ENCODE data around the gene ZFP36L1.

ZFP36L1 gene

DNA sequence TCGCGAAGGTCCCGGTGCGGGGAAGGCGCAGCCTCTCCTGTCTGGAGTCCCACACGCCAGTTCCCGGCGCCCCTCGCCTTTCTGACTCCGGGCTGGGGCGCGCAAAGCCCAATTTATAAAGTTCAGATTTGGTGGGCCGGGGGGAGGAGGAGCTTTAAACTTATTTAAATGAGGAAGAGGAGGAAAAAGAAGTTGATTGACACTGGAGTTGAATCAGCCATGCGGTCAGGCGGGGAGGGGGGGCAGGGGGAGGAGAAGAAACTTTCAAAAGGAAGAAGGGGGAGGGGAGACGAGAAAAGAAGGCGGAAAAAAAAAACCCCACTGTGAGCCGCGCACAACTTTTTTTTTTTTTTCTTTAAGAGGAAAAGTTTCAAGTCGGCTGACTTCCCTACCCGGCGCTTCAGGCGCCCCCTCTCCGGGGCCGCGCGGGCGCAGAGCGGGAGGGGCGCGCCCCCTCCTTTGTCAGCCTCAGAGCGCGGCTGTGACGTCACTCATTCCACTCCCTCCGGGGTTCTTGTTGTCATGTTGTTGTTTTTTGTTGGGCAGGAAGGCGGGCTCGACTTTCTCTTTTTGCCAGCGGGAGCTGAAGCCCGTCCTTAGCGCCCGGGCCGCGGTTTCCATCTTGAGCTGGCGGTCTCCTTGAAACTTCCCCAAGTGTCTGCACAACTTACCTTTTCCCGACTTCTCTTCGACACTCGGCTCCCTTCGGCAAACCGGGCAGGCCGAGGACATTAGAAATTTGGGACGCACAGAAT is at the start of gene ZFP36L1:
Gene ZFP36L1 (minus strand): TSS at position 89 of the 755 bp plus-strand sequence. CDS start 129 bp downstream, outside the sequence.
- DNase-seq (ENCODE audit: low read depth, low spot score) = peak; percentile 95

DNA sequence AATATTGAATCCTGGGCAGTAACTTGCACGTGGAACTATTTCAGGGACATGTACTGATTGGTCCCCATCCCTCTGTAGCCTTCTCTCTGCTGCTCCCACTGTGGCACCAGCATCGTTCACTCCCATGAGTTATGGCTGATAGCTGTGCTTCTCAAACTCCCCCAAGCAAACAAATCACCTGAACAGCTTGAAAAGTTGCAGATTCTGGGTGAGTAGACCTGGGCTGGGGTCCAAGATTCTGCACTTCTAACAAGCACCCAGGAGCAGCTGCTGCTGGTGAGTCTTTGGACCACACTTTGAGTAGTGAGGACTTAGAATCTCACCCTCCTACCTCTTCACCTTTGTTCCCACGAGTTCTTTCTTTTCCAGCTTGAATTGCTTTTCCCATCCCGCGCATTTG is 49.4 kb upstream of the ZFP36L1 start:
- DNase-seq (ENCODE audit: low read depth, low spot score) = no peak

- DNase-seq (ENCODE audit: low read depth, low spot score) = peak; percentile 51
These were observed 48.3 kb upstream of the ZFP36L1 start for GRCh38 chr14:68841016-68841809.

DNA sequence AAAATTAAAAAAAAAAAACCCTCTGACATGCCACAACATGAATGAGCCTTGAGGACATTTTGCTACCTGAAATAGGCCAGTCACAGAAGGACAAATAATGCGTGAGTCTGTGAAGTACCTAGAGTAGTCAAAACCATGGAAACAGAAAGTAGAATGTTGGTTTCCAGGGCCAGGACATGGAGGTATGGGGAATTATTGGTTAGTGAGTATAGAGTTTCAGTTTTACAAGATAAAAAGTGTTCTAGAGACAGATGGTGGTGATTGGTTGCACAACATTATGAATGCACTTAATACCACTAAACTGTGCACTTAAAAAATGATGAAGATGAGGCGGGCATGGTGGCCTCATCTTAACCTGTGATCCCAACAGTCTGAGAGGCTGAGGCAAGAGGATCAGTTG is 47.6 kb upstream of the ZFP36L1 start:
- DNase-seq (ENCODE audit: low read depth, low spot score) = no peak

- no peak for DNase-seq (ENCODE audit: low read depth, low spot score)
These were observed 43.2 kb upstream of the ZFP36L1 start for GRCh38 chr14:68836082-68836481.

DNA sequence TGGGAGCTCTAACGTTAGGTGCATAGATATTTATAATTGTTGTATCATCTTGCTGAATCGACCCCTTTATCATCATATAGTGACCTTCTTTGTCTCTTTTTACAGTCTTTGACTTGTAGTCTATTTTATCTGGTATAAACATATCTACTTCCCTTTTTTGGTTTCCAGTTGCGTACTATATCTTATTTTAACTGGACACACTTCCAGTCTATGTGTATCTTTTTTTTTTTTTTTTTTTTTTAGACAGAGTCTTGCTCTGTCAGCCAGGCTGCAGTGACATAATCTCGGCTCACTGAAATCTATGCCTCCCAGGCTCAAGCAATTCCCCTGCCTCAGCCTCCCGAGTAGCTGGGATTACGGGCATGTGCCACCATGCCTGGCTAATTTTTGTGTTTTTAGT is 41.9 kb upstream of the ZFP36L1 start:
- no peak for DNase-seq (ENCODE audit: low read depth, low spot score)

GRCh38 chr14:68828698-68829097 is 35.8 kb upstream of the ZFP36L1 start:
- no peak for DNase-seq (ENCODE audit: low read depth, low spot score)

DNA sequence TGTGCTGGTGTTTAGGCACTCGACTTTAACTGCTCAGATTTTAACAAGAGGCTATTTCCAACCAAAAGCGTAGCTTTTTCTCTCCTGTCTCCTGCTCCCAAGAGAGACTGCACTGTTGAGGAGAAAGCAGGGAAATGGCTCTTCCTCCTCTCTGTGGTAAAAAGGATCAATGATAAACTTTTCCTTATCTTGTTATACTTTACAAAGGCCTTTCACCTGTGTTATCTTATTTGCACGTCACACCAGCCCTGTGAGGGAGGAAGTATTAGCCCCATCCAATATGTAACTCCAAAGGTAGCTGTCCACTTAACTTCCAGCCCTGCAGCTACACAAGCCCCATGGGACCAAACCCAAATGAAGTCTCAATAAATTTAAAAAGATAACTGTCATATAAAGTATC is 32.9 kb upstream of the ZFP36L1 start:
- DNase-seq (ENCODE audit: low read depth, low spot score) = no peak

- DNase-seq (ENCODE audit: low read depth, low spot score) = no peak
These were observed 31.9 kb upstream of the ZFP36L1 start for GRCh38 chr14:68824517-68825347.

- DNase-seq (ENCODE audit: low read depth, low spot score) = no peak
These were observed 31.3 kb upstream of the ZFP36L1 start for GRCh38 chr14:68824207-68824516.

GRCh38 chr14:68823434-68824206 is 30.8 kb upstream of the ZFP36L1 start:
- DNase-seq (ENCODE audit: low read depth, low spot score) = no peak

DNA sequence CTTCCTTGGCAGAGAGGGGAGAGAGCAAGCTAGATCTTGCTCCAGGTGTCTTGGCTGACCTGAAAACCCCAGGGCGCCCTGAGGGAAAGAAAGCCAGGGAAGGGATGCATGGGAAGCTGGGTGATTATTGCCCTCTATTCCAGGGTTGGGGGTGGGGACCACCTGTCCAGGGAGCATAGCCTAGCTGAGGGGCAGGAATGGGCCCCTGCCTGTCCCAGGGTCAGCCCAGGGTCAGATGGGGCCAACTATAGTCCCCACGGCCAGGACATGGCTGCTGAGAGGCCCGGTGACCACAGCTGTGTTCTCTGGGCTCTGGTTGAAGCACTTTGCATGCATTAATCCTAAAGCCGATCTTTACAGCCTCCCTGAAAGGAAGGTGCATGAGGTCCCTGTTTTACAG is 30.1 kb upstream of the ZFP36L1 start:
- no peak for DNase-seq (ENCODE audit: low read depth, low spot score)

DNA sequence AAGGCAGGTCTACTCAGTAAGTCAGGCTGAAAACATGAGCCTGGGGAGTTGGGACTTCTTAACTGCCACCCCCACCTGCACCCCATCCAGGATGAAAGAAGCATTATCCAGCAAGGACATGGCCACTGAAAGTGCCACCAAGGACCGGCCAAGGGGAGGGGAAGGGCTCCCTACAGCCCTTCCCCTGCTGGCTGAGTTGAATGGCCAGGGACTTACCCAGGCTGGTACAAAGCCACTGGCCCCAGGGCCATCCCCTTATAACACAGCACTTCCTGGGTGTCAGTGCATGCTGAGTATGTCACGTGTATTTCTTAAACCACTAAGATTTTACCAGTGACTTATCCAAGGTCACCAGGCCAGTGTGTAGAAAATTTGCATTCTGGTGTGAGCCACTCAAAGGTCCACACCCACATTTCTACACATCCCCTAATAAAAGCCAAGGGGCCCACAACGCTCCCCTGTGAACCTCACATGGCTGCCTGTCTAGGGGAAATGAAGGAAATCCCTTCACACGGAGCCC is 29.3 kb upstream of the ZFP36L1 start:
- no peak for DNase-seq (ENCODE audit: low read depth, low spot score)

- DNase-seq (ENCODE audit: low read depth, low spot score) = no peak
These were observed 28.3 kb upstream of the ZFP36L1 start for GRCh38 chr14:68820999-68821683.

GRCh38 chr14:68820536-68820935 is 27.7 kb upstream of the ZFP36L1 start:
- DNase-seq (ENCODE audit: low read depth, low spot score) = no peak

GRCh38 chr14:68820119-68820518 is 27.3 kb upstream of the ZFP36L1 start:
- no peak for DNase-seq (ENCODE audit: low read depth, low spot score)

- no peak for DNase-seq (ENCODE audit: low read depth, low spot score)
These were observed 26.4 kb upstream of the ZFP36L1 start for GRCh38 chr14:68819260-68819691.

DNA sequence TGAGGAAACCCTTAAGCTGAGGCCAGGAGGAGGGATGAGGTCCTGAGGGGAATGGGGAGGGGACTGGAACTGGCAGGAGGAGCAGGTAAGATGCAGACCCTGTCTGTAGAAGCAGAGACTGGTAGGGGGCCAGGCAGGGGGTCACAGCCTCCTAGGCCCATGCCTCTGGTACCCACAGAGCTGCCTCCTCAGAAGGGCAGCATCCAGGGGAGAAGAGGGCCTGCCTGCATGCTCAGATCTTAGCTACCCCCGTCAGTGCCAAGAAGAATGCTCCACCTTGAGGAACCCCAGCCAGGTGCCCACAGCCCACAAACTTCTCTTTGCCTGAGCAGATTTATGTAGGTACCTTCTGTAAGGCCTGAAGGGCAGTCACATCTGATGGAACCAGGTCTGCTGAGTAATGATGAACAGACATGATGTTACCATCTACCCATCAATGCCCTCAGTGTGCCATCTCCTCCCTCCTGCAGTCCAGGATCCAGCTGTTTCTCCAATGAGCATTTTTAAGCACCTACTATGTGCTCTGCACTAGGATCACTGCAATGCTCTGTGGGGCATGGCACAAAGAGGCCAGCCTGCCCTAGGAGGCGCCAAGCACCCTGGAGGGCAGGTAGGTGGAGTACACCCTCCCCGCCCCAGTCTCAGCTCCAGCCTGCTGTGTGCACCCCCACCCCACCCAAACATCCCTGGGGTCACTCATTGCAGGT is 24.8 kb upstream of the ZFP36L1 start:
- no peak for DNase-seq (ENCODE audit: low read depth, low spot score)

- DNase-seq (ENCODE audit: low read depth, low spot score) = no peak
These were observed 24.1 kb upstream of the ZFP36L1 start for GRCh38 chr14:68816943-68817430.

Measured in brain pericyte (primary cell).